ENCODE data around the gene HBE1.

Gene HBE1

DNA sequence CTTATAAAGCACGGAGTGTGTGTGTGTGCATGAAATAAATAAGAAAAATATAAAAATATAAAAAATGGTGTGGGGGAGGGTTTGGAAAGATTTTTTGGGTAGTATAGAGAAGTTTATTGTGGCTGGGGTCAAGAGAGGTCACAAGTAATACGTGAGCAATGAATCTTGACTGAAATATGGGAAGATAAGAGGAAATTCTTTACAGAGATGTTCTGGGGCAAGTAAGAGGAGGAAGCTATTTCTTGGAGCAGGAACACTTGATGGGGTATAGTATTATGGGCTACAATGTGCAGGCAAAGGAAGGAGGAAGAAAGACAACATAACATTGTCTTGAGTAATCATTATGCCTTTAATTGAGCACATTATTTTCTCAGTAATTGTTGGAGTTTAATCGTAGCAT, 37.6 kb downstream of the HBE1 start:
- DNase-seq = no peak

DNA sequence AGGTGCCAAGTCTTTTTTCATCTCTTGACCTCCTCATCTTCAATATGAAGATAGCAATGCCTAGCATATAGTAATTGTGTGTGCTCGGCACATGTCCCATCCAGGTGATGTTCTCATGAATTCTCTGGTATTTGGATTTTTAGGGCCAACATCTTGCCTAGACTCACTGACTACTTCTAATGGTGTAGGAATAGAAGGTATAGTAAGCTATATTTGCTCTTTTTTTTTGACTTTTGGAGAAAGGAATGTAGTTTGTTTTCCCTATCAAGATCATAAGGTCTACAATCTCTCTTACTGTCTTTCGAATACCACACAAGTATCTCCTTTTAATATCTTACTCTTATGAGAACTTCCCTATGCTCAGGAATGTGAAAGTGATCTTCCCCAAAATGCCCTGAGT, 38.6 kb downstream of the HBE1 start:
- DNase-seq = no peak

DNA sequence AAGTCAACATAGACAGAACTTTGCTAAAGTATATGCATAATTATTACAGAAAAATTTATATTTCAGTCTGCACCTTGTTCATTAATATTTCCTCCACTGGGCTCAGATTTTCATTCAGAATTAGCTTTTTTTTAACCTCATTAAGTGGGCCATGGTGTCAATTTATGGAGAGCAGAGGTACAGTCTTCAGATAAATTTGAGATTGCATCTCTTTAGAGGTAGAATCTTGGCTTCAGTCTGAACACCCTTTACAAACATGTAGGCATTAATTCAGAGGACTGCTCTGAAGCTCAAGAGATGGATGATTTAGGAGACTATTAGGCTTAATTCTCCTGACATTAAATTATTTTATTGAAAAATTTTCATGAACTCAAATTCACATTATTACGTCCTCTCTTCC, 39.5 kb downstream of the HBE1 start:
- no peak for DNase-seq

DNA sequence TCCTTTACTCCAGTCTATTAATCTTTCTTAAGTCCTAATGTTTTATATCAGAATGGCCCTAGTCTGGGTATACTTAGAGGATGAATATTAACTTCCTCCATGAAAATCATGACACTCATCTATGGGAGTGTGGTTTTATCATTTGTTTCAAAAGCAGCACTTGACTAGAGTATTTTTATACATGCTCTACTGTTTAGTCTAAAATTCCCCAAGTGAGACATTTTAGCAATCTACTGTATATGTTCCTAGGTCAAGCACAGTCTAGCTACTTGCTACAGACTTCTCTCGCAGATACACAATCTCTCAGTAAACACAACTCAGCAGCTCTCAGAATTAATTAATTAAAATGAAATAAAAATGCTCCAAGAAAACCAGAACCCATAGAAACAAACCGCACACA, 39.9 kb downstream of the HBE1 start:
- no peak for DNase-seq

DNA sequence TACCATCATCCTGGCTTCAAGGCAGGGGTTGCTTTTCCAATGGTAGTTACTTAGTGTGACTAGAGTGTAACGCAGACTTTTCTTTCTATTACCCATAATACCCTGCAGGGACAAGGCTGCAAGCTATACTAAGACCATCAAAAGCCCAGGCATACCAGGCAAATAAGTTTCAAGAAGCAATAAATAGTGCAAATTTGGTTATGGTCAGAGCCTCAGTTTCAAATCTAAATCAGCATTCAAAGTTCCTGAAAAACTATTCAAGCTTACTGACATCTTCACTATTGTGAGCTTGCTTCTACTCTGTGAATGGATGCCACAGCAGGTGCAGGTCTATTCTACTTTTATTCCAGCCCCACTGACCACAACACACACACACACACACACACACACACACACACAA, 40.4 kb downstream of the HBE1 start:
- no peak for DNase-seq

DNA sequence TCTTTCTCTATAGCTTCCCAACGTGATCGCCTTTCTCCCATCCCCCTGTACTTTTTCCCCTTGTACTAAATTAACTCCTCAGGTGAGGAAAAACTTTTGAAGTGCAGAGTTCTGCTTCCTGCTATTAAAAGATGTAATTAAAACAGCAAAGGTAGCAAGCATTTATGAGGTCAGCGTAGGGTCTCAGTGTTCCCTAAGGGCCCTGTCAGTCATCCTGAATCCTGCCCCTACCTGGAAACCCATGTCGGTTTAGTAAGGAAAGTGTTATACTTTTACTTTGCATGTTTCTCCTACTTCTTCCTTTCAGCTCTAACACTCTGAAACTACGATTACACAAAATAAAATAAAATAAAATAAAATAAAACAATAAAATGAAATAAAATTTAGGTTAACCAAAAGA, 41.6 kb downstream of the HBE1 start:
- DNase-seq = no peak

DNA sequence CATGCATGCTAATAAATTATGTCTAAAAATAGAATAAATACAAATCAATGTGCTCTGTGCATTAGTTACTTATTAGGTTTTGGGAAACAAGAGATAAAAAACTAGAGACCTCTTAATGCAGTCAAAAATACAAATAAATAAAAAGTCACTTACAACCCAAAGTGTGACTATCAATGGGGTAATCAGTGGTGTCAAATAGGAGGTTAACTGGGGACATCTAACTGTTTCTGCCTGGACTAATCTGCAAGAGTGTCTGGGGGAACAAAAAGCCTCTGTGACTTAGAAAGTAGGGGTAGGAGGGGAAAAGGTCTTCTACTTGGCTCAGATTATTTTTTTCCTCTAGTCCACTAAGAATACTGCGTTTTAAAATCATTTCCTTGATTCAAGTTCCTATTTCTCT, 42.1 kb downstream of the HBE1 start:
- no peak for DNase-seq

DNA sequence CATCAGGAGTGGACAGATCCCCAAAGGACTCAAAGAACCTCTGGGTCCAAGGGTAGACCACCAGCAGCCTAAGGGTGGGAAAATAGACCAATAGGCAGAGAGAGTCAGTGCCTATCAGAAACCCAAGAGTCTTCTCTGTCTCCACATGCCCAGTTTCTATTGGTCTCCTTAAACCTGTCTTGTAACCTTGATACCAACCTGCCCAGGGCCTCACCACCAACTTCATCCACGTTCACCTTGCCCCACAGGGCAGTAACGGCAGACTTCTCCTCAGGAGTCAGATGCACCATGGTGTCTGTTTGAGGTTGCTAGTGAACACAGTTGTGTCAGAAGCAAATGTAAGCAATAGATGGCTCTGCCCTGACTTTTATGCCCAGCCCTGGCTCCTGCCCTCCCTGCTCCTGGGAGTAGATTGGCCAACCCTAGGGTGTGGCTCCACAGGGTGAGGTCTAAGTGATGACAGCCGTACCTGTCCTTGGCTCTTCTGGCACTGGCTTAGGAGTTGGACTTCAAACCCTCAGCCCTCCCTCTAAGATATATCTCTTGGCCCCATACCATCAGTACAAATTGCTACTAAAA, 42.9 kb downstream of the HBE1 start, which contains the start of gene HBB:
Gene HBB, minus strand, starts transcription at position 340 of the 579 bp plus-strand sequence. Its CDS starts 50 bp downstream, at position 290.
- peak; percentile 66 for DNase-seq

DNA sequence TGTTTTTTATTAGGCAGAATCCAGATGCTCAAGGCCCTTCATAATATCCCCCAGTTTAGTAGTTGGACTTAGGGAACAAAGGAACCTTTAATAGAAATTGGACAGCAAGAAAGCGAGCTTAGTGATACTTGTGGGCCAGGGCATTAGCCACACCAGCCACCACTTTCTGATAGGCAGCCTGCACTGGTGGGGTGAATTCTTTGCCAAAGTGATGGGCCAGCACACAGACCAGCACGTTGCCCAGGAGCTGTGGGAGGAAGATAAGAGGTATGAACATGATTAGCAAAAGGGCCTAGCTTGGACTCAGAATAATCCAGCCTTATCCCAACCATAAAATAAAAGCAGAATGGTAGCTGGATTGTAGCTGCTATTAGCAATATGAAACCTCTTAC, 44.3 kb downstream of the HBE1 start:
- DNase-seq = no peak

DNA sequence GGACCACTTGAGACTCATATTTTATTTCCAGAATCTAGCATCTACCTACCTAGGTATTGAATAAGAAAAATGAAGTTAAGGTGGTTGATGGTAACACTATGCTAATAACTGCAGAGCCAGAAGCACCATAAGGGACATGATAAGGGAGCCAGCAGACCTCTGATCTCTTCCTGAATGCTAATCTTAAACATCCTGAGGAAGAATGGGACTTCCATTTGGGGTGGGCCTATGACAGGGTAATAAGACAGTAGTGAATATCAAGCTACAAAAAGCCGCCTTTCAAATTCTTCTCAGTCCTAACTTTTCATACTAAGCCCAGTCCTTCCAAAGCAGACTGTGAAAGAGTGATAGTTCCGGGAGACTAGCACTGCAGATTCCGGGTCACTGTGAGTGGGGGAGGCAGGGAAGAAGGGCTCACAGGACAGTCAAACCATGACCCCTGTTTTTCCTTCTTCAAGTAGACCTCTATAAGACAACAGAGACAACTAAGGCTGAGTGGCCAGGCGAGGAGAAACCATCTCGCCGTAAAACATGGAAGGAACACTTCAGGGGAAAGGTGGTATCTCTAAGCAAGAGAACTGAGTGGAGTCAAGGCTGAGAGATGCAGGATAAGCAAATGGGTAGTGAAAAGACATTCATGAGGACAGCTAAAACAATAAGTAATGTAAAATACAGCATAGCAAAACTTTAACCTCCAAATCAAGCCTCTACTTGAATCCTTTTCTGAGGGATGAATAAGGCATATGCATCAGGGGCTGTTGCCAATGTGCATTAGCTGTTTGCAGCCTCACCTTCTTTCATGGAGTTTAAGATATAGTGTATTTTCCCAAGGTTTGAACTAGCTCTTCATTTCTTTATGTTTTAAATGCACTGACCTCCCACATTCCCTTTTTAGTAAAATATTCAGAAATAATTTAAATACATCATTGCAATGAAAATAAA, 44.9 kb downstream of the HBE1 start:
- DNase-seq = no peak

DNA sequence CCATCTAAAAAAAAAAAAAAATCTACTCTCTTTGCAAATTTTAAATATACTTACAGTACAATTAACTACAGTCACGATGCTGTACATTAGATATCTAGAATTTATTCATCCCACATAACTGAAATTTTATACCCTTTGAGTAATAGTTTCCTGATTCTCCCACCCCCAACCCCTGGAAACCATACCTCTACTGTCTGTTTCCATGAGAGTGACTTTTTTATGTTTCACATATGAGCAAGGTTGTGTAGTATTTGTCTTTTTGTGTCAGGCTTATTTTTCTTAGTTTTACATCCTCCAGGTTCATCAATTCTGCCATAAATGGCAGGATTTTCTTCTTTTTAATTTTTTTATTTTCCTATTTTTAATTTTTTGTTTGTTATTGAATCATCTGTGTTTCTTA, 46.1 kb downstream of the HBE1 start:
- no peak for DNase-seq

DNA sequence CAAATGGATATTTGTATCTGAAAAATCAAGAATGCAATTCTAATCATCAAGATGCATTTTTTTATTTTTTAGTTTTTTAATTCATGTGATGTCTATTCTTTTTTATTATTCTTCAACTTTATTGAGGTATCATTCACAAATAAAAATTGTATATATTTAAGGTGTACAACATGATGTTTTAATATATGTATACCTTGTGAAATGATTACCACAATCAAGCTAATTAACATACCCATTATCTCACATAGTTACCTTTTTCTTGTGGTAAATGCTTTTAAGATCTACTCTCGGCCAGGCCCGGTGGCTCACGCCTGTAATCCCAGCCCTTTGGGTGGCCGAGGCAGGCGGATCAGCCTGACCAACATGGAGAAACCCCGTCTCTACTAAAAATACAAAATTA, 46.6 kb downstream of the HBE1 start:
- no peak for DNase-seq

All from NCI-H446 treated with DMSO at 0.1 percent for 48 hours (cell line).